ENCODE results near the gene DSCAML1. TPM values are rescaled to one million over a fixed set of nuclear protein-coding genes. Genes with fewer than 3 reads are reported as not detected.
A peak's percentile ranks its signal among the peaks of the same experiment; 100 is the strongest.

The DSCAML1 gene
- total RNA-seq, 1 donor from 2014 or later = not detected

DNA sequence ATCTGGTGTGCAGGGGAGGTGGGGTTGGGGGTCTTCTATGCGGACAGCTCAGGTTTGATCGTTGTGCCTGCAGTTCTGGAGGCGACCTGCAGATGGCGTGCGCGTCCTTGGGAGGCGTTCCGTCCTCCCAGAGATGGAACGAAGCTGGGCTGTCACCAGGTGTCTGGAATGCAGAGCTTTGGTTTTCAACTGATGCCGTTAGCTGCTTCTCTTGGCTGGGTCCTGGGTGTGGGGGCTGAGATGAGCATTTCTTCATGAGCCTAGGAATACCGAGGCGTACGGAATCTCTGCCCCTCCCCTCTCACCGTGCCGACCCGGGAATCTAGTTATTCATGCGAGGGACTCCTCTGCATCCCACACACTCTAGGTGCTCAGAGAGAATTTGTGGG is 370.7 kb downstream of the DSCAML1 start:
- Histone ChIP-seq H3K9me3 (no peaks in the 10 kb centered on the region), H3K4me3 (no peak overlapping the region), H3K27ac (no peak overlapping the region), H3K27me3 (no peaks in the 10 kb centered on the region), H3K36me3 (no peaks in the 10 kb centered on the region), H3K4me1 (no peaks in the 10 kb centered on the region)
- TF ChIP-seq, protein P1, sequence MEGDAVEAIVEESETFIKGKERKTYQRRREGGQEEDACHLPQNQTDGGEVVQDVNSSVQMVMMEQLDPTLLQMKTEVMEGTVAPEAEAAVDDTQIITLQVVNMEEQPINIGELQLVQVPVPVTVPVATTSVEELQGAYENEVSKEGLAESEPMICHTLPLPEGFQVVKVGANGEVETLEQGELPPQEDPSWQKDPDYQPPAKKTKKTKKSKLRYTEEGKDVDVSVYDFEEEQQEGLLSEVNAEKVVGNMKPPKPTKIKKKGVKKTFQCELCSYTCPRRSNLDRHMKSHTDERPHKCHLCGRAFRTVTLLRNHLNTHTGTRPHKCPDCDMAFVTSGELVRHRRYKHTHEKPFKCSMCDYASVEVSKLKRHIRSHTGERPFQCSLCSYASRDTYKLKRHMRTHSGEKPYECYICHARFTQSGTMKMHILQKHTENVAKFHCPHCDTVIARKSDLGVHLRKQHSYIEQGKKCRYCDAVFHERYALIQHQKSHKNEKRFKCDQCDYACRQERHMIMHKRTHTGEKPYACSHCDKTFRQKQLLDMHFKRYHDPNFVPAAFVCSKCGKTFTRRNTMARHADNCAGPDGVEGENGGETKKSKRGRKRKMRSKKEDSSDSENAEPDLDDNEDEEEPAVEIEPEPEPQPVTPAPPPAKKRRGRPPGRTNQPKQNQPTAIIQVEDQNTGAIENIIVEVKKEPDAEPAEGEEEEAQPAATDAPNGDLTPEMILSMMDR (IDR thresholded peaks at IDR 0.05) = peak; percentile 66 to 88 (median 83)
- no peak for DNase-seq (ENCODE audit: low spot score in 2 of 2)
- intact Hi-C loops (cut with DNase I) = loop anchor here (5.0 kb wide), 1 partner anchor 391 kb away; no protein-coding TSS in a partner anchor

DNA sequence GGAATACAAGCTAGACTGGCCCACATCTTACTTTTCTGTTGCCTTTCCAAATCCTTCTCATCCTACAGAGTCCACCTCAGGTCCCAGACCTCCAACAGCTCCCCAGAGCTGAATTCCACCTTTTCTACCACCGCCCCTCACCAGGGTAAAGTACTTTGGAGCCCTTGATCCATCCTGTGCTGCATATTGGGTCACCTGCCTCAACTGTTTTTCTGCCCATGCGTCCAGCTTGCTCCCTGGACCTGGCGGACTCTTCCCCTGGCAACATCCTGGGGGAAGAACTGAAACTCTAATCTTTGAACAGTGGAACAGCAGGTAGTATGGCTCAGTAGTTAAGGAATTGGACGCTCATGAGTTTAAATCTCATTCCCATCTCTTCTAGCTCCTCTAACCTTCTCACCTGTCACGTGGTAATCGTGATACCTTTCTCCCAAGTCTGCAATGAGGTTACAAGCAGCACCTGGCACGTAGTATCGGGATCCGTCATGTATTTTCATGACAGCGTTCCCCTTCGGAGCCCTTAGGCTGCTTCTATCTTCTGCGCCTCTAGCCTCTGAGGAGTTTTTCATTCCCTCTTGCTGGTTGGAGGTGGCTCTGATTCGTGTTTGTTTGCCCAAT is 371.2 kb downstream of the DSCAML1 start:
- no peaks in the 10 kb centered on the region for H3K9me3 ChIP-seq
- TF ChIP-seq, protein P1 (IDR thresholded peaks at IDR 0.05) = no peak
- H3K4me3 ChIP-seq = no peak overlapping the region
- H3K27me3 ChIP-seq = no peaks in the 10 kb centered on the region
- H3K27ac ChIP-seq = no peak overlapping the region
- no peaks in the 10 kb centered on the region for H3K36me3 ChIP-seq
- intact Hi-C loops (cut with DNase I) = loop anchor here (5.0 kb wide), 1 partner anchor 392 kb away; no protein-coding TSS in a partner anchor
- no peak for DNase-seq (ENCODE audit: low spot score in 2 of 2)
- H3K4me1 ChIP-seq = no peaks in the 10 kb centered on the region

DNA sequence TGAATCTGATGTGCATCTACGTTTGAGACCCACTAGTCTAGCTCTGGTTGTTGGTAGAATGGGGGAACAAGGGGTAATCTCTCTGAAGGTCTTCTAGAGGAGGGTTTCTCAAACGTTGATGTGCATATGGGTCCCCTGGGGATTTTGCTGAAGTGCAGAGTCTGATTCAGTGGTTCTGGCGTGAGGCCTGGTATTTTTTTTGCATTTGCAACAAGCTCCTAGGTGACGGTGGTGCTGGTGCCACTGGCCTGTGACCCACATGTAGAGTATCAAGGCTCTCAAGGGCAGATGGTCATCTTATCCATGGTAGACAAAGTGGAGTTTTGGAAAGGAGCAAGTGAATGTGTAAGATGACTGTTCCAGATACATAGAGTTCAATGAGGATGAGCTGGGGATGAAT is 372.2 kb downstream of the DSCAML1 start:
- H3K9me3 ChIP-seq = no peaks in the 10 kb centered on the region
- H3K4me1 ChIP-seq = no peaks in the 10 kb centered on the region
- no peak overlapping the region for H3K27ac ChIP-seq
- no peak for DNase-seq (ENCODE audit: low spot score in 2 of 2)
- TF ChIP-seq, protein P1 (IDR thresholded peaks at IDR 0.05) = no peak
- no peaks in the 10 kb centered on the region for H3K27me3 ChIP-seq
- intact Hi-C loops (cut with DNase I) = loop anchor here (5.0 kb wide), 1 partner anchor 393 kb away; no protein-coding TSS in a partner anchor
- no peak overlapping the region for H3K4me3 ChIP-seq
- H3K36me3 ChIP-seq = no peaks in the 10 kb centered on the region

DNA sequence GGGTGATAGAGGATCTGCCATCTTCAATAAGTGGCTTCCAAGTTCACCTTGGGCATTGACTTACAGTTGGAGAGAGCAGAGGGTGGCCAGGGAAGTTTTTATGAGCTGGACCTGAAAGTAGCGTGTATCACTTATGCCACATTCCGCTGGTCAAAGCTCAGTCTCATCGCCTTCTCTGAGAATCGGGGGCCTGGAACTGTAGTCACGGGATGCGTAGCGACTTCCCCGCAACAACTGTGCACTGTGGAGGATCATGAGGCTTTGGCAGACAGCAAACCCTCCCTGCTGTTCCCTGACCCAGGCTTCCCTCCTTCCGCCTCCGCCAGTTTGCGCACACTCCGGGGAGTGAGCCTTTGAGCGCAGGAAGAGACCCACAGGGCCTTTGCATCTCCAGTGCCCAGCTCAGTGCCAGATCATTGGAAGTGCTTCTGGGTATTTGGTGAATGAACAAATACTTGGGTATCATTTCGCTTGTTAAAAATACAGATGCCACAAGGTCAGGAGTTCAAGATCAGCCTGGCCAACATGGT is 373.9 kb downstream of the DSCAML1 start:
- Histone ChIP-seq H3K36me3 (no peaks in the 10 kb centered on the region), H3K27ac (no peak overlapping the region), H3K9me3 (no peaks in the 10 kb centered on the region), H3K4me3 (no peak overlapping the region), H3K27me3 (no peaks in the 10 kb centered on the region), H3K4me1 (no peaks in the 10 kb centered on the region)
- DNase-seq (ENCODE audit: low spot score in 2 of 2) = no peak
- TF ChIP-seq, protein P1 (IDR thresholded peaks at IDR 0.05) = no peak
- intact Hi-C loops (cut with DNase I) = no loop called here

DNA sequence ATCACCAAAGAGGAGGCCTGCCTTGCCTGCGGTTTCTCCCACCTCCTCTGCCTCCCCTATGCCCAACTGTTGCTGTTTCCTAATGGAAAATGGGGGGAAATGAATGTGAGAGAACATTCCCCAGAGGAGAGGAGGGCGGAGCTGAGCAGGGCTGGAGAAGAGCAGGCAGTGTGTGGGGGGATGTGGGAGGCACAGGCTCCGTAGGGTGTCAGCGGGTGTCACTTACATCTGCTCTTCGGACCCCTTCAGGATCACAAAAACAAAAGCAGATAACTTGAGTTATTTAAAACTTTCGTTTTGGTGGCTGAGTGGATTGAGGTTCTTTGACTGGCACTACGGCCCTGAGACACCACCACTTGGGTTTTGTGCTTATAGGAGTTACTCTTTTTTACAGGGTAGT is 375.5 kb downstream of the DSCAML1 start:
- Histone ChIP-seq H3K9me3 (no peaks in the 10 kb centered on the region), H3K36me3 (no peaks in the 10 kb centered on the region), H3K4me3 (no peak overlapping the region), H3K4me1 (no peaks in the 10 kb centered on the region), H3K27me3 (no peaks in the 10 kb centered on the region), H3K27ac (no peak overlapping the region)
- intact Hi-C loops (cut with DNase I) = no loop called here
- no peak for DNase-seq (ENCODE audit: low spot score in 2 of 2)
- TF ChIP-seq, protein P1 (IDR thresholded peaks at IDR 0.05) = no peak

All from ascending aorta (tissue), 2 donors.